Hematopoietic multipotent progenitor cell treated with erythropoietin and hydrocortisone succinate and interleukin-3 and kit ligand, for 6 days (in vitro differentiated cells): ENCODE data around the gene PCID2.
A peak's percentile ranks its signal among the peaks of the same experiment; 100 is the strongest.
"Not testable (repeated sequence)": the region's sequence is repeated elsewhere in the genome, so short reads cannot be mapped to it uniquely, and the experiment has no call there.

Source experiments
- DNase-seq: peaks from one replicate; pipeline ENCODE4 v3.0.0-alpha.2; 2015

PCID2 gene

DNA sequence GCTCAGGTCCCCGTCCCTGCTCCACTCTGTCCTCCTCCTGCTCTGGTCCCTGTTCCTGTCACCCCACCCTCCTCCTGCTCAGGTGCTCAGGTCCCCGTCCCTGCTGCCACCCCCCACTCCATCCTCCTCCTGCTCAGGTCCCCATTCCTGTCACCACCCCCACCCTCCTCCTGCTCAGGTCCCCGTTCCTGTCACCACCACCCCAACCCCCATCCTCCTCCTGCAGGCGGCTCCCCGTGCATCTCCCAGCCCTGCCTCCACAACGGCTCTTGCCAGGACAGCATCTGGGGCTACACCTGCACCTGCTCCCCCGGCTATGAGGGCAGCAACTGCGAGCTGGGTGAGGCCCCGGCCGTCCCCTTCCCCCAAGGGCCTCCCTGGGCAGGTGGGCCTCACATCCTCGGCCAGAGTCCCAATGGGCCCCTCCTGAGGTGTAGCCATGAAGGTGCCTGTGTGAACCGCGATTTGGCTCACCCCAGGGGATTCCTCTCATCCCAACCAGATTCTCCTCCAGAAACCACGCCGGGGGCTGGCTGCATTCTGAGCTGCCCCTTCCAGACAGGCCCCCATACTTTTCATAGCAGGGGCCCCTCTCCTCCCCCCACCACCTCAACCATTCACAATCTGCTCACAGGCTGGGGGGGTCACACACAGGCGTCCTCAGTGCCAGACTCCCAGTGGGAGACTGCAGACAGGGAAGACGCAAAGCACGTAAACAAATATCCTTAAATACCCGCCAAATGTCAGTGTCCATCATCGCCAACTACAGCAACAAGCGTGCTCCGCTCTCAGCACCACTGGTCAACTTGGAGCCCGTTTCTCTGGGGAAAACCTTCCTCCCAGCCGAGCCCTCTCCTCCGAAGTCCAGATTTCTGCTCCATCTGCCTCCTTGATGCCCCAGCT is 45.4 kb downstream of the PCID2 start:
- DNase-seq: no peak

DNA sequence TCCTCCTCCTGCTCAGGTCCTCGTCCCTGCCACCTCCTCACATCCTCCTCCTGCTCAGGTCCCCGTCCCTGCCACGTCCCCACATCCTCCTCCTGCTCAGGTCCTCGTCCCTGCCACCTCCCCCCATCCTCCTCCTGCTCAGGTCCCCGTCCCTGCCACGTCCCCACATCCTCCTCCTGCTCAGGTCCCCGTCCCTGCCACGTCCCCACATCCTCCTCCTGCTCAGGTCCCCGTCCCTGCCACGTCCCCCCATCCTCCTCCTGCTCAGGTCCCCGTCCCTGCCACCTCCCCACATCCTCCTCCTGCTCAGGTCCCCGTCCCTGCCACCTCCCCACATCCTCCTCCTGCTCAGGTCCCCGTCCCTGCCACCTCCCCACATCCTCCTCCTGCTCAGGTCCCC is 46.5 kb downstream of the PCID2 start:
- not testable (repeated sequence) for DNase-seq

DNA sequence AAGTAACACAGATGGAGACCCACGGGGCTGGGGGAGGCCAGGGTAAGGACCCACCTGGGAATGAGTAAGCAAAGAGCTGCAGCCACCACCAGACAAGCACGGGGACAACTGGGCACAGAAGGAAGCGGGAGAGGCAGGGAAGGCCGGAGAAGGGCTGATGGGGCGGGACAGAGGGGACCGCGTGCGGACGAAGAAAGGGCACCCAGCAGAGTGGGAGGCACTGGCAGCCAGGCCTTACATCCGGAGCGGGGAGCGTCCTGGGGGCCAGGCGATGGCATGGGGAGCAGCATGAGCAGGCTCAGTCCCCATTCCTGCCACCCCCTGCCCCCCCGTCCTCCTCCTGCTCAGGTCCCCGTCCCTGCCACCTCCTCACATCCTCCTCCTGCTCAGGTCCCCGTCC is 47.0 kb downstream of the PCID2 start:
- DNase-seq: no peak

DNA sequence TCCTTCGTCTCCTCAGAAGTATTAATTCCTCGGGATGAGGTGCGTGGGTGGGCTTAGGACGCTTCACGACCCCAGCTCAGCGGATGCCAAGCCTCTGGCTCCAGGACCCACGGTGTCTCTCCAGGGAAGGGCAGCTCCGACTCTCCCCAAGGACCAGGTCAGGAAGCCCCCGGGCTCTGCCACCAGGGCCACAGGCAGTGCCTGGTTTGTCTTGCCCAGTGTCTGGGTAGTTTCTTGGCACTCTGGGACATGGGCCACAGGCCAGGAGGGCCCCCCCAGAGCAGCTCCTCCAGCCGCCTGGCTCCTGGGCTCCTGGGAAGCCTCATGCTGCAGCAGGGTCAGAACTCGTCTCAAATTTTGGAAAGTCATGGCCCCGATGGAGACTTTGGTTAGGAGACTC is 47.5 kb downstream of the PCID2 start:
- DNase-seq: no peak

DNA sequence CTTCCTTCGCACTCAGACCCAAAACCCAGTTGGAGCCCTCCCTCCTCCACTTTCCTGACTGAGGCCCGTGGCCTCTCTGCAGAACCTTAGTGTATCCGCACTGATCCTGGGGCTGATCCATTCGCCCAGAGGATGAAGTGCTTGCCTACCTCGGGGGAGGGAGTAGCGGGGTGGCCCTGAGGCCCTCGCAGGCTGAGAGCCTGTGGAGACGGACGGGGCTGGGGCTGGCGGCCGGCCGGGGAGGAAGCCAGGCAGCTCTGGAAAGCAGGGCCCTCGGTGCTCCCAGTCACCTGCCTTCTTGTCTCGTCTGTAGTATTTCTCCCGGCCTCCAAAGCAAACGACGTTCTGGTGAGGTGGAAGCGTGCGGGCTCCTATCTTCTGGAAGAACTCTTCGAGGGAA is 48.8 kb downstream of the PCID2 start:
- no peak for DNase-seq

DNA sequence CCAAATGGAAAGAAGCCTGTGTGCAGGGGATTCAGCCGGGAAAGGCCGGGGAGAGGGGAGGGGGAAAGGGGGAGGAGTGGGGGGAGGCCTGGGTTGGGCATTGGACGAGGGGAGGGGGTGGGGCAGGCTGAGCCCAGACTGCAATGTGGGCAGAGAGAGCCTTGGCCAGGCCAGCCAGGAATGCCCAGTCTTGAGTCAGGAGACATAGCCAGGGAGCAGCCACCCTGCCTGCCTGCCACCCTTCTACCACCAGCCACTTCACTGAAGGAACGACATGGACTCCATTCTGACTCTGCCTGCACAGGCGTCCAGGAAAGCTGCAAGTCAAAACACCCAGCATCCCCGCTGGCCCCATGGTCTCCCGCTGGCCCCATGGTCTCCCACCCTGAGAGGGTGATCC is 49.5 kb downstream of the PCID2 start:
- no peak for DNase-seq

DNA sequence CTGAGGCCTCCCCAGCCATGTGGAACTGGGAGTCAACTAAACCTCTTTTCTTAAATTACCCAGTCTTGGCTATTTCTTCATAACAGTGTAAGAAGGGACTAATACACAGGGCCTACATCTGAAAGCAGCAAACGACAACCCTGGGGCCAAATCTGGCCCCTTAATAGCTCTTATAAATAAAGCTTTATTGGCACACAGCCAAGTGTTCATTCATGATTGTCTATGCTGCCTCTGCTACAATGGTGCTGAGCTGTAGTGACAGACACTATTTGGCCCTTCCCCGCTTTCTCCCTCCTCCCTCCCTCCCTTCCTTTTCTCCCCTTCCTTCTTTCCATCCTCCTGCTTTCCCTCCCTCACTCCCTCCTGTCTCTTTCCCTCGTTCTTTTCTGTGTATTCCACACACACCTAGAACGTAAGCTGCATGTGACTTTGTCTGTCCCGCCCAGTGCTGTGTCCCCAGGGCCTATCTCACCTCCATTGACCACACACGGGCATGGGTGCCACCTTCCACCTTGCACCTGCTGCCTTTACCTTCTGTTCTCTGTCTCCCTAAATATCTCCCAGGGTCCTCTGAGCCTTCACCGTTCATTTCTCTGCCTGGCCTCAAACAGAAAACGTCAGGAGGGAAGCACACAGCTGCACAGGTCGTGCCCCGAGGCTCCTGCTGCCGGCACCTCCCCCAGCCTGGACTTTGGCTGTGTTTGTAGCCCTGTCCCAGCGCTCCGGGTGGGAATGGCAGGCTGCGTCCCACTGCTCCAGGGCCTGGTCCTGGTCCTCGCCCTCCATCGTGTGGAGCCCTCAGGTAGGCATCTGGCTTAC is 50.3 kb downstream of the PCID2 start, which contains the start of gene PROZ:
TSS of gene PROZ (plus strand) at position 720 of the 819 bp plus-strand sequence. CDS start at position 733, 13 bp downstream.
- peak; percentile 51 for DNase-seq

DNA sequence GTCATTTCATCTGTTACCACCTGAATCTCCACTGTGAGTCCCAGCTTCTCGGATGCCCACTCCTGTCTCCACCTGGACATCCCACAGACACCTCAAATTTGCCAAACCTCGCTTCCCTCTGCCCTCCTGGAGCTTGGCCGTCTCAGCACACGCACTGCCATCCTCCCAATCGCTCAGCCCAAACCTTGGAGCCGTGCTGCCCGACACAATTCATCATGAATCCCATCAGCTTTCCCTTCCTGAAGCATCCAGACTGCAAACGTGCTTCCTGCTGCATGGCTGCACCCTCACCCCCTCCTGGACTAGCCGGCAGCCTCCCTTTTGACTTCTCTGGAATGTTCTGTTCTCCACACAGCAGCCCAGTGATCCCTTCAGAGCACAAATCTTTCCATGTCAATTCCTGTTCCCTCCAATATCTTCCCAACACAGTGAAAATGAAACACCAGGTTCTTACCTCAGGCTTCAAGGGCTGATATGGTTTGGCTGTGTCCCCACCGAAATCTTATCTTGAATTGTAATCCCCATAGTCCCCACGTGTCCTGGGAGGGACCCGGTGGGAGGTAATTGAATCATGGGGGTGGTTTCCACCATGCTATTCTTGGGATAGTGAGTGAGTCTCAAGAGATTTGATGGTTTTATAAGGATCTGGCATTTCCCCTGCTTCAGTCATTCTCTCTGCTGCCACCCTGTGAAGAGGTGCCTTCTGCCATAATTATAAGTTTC is 51.1 kb downstream of the PCID2 start:
- DNase-seq: no peak

DNA sequence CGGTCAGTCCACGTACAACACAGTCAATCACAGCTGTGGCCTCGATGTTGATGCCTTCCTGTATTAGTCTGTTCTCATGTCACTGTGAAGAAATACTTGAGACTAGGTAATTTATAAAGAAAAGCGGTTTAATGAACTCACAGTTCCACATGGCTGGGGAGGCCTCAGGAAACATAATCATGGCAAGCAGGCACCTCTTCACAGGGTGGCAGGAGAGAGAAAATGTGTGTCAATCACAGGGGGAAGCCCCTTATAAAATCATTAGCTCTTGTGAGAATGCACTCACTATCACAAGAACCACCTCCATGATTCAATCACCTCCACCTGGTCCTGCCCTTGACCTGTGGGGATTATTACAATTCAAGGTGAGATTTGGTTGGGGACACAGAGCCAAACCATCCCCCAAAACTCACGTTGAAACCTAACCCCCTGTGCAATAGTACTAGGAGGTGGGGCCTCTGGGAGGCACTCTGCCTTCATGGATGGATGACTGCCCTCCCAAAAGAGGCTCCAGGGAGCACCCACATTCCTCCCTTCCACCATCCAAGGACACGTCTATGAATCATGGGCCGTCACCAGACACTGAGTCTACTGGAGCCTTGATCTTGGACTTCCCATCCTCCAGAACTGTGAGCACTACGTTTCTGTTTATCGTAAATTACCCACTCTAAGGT is 52.4 kb downstream of the PCID2 start:
- DNase-seq: no peak

DNA sequence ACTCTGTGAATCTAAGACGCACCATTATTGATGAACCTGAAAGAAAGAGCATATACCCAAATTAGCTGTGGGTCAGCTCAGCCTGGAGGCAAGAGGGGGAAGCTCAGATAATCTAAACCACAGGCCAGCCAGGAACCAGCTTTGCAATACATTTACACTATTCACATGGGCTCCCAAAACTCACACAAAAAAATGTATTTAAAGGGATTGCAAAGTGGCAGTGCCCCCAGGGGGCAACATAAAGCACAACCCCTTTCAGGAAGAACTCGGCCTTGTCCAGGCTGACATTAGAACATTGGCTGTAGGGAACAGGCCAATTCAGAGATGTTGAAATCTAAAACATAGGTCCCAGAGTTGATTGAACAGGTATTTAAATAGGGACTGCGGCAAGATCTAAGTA is 53.3 kb downstream of the PCID2 start:
- DNase-seq: peak; percentile 61

DNA sequence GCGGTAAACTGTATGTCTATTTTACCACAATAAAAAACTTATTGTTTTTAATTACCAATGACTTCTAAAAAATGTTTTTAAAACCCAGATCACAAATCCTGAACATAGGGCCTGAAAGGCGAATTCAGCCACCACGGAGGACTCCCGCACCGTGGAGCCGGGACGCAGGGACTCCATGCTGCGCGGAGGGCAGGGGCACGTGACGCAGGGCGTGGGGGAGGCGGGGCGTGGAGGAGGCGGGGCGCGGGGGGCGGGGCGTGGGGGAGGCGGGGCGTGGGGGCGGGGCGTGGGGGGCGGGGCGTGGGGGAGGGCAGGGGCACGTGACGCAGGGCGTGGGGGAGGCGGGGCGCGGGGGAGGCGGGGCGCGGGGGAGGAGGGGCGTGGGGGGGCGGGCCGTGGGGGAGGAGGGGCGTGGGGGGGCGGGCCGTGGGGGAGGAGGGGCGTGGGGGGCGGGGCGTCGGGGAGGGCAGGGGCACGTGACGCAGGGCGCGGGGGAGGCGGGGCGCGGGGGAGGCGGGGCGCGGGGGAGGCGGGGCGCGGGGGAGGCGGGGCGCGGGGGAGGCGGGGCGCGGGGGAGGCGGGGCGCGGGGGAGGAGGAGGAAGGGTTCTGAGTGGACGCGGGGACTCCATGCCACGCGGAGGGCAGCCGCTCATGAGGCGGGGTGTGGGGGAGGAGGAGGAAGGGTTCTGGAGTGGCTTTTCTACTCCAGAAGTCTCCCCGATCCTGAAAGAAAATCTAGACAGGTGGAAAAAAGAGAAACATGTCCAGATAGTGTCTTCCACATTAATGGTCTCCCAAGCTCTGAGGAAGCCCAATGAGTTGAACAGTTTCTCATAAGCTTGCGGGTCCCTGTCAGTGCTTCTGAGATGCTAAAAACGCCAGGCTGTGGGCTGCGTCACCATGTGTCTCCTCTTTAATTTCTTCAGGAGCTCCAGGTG is 54.4 kb downstream of the PCID2 start:
- peak; percentile 83 for DNase-seq

DNA sequence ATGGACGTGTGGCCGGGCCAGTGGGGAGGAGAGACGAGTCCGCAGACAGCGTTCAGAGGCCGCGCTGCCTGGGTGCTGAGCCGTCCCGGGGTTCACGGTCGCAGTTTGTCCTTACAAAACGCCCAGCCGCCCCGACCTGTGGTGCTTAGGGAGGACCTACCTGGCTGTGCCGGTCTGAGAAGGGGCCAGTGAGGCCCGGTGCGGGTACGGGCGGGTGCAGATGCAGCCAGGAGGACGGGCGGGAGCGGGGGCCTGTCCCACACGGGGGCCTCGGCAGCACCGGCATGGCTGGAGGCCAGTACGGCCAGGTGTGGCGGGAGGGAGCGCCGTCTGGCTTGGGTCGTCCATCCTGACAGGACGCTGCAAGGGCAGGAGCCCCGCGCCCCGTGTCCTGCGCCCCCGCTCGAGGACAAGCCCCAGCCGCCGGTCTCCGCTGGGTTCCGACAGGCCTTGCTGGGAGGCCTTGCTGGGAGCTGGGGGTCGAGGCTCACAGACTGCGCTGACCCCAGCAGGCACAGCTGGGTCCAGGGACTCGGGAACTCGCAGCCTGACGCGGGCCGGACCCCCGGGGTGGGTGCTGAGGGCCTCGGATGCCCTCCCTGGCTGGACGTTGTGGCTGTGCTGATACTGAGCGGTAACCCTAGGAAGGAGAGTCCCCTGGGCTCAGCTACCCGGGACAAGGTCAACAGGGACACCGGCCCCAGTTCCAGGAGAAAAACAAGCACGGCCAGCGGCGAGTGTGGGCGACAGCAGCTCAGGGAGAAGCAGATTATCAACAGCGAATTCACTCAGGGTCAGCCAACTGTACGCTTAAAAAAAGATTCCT is 55.3 kb downstream of the PCID2 start:
- DNase-seq: peak; percentile 33

DNA sequence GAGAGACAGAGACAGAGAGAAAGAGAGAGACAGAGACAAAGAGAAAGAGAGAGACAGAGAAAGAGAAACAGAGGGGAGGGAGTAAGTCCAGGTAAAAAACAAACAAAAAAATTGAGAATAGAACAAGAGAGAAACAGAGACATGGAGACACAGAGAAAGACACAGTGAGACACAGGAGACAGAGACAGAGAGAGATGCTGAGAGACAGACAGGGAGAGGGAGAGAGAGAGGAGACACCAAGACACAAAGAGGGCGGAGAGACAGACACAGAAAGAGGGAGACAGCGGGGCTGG is 55.8 kb downstream of the PCID2 start:
- DNase-seq: no peak

DNA sequence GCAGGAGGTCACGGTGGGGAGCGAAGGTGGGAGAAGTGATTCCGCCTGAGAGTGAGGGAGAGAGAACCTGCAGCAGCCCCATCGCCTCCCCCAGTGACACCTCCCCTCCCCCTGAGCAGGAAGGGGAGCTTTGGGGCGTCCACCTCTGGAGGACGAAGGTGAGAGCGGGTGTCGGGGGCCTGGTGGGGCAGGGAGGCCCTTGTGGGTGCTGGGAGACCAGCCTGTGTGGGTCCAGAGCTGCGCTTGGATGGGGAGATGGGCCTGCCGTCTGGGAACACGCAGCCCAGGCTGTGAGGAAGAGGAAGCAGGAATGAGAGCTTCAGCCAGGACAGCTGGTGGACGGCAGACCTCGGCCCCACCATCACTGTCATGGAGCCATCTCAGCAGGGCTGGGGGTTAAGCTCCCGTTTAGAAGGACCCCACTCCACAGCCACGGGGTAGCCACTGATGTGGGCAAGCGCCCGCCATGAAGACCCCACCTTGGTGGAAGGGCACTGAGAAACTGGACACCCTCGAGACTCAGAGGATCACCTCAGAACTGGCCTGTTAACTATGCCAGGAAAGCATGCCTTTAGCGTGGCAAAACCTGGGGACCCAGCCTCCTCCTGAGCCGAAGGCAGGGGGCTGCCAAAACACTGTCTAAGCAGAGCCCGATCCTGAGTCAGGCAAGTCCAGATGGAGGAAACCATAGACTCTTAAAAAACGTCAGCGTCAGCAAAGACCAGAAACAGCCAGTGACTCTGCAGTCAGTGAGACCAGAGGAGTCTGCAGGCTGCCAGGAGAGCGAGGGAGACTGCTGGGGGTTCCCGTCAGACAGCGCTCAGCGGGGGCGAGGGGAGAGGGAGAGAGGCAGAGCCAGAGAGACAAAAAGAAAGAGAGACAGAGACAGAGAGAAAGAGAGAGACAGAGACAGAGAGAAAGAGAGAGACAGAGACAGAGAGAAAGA is 56.5 kb downstream of the PCID2 start:
- DNase-seq: peak; percentile 40

DNA sequence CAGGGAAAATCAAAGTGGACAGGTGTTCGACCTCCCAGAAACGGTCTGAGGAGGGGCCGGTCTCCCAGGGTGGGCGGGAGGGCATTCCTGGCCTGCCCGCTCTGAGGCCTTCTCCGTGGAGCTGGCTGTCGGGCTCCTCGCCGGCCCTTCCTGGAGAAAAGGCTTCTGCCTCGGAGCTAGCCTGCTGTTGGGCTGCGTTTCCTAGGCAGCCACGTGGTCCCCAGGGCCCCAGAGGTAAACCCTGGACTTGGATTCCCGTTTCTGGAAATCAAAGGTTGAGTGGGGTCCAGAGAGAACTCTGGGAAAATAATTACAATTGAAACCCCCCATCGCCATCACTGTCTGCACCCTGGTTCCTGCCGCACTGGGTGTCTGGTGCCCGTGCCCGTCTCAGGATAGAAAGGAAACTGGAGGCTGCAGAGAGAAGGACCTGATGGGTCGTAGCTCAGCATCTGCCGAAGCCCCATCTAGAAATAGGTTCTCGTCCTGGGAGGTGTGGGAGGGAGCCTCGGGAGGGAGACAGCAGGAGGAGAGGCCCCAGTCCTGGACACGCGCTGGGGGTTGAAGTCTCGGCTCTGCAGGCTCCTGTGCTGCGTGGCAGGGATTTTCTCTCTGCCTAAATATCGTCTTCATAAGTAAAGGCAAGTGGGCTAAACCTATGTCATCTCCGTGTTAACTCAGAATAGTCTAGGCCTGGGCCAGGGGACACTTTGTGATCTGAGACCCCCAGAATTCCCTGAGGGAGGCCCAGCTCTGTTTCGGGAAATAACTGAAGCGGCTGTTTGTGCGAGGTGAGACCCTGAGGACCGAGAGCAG is 57.7 kb downstream of the PCID2 start:
- DNase-seq: no peak

DNA sequence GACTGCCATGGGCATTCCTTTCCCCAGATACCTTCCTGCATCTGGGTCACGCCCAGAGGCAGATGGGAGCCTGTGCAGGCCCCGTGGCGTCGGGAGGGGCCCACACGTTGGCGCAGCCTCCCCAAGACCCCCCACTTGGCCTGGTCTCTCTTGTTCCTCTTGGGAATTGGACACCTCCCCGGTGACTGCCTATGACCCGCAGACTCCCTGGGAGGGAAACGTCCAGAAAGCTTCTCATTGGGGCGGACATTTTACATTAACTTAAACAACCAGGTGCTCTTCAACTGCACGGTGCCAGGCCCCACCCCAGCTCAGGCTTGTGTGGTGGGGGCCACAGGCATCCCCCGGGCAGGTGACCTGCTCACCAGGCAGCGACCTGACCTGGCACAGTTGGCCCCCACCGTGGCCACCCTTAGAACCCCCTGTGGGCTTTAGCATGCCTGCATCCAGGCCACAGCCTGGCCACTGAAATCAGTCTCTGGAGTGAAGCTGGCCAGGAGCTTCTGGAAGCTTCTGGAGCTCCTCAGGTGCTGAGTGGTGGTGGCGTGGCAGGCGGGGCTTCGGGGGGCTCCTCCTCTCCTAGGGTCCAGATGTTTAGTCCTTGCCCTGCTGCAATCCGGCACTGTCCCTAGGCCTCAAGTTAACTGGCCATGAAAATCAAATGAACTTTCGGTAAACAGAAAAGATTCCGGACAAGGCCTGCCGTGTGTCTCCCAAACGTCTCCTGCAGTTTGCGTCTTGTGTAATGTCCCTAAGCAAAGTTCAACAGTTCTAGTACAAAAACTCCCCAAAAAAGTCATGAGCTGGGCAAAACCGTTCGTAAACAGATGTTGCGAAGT is 58.5 kb downstream of the PCID2 start:
- no peak for DNase-seq

DNA sequence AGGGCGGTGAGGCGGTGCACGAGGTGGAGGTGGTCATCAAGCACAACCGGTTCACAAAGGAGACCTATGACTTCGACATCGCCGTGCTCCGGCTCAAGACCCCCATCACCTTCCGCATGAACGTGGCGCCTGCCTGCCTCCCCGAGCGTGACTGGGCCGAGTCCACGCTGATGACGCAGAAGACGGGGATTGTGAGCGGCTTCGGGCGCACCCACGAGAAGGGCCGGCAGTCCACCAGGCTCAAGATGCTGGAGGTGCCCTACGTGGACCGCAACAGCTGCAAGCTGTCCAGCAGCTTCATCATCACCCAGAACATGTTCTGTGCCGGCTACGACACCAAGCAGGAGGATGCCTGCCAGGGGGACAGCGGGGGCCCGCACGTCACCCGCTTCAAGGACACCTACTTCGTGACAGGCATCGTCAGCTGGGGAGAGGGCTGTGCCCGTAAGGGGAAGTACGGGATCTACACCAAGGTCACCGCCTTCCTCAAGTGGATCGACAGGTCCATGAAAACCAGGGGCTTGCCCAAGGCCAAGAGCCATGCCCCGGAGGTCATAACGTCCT is 59.4 kb downstream of the PCID2 start:
- DNase-seq: no peak
